ENCODE measurements around the gene SLC26A8. TPM values are rescaled to one million over a fixed set of nuclear protein-coding genes. Genes with fewer than 3 reads are reported as not detected.

SLC26A8 gene
- total and polyA plus RNA-seq, 2 of the 13 experiments (the other 11 are each of a cell fraction or from before 2014, with no cell fraction given), result 0.46 TPM; not detected in 1

- TF ChIP-seq ZNF850 (CRISPR knock-in tag; conservative IDR thresholded peaks at IDR 0.05) (no peak), NFRKB (IDR thresholded peaks at IDR 0.05) (no peak), ZNF841 (CRISPR knock-in tag; IDR thresholded peaks at IDR 0.05; ENCODE audit: borderline replicate concordance) (no peak), RBM22 (optimal IDR thresholded peaks at IDR 0.05; ENCODE audit: low read length) (peak; percentile 22), ASH2L (IDR thresholded peaks at IDR 0.05; ENCODE audit: insufficient read length, low read depth, low read length) (no peak)
- ChIA-PET POLR2A (no interaction called here), CTCF (ENCODE audit: low intra/inter-chr PET ratio, low total read pairs) (no interaction called here)
- Histone ChIP-seq H3K4me1 (ENCODE audit: insufficient read depth, low read length) (0 out of 2 replicates have a peak, but pooled peaks cover 6% of the 10 kb centered on the region), H3K9ac (ENCODE audit: insufficient read depth, low read depth, low read length) (no peak overlapping the region), H3K9me3 (ENCODE audit: low read length) (no peaks in the 10 kb centered on the region), H3K27me3 (ENCODE audit: control insufficient read depth in 1 of 2, insufficient read depth in 2 of 2, low read length in 2 of 2) (no peaks in the 10 kb centered on the region), H3K4me2 (ENCODE audit: low read depth, low read length) (no peak overlapping the region), H4K20me1 (ENCODE audit: insufficient read depth, low read length) (peaks cover 16% of the 10 kb centered on the region), H2AFZ (ENCODE audit: low read length) (no peak overlapping the region), H3K4me3 (replicated peaks in 1 of 3; ENCODE audit: insufficient read depth in 1 of 3, low read depth in 2 of 3, low read length in 3 of 3) (no peak overlapping the region), H3K36me3 (replicated peaks in 1 of 2; ENCODE audit: control insufficient read depth in 1 of 2, insufficient read depth in 2 of 2, low read length in 2 of 2) (peaks cover 0 to 47% of the 10 kb centered on the region in 2 experiments; a peak in 3 of 5 replicates), H3K27ac (ENCODE audit: extremely low read length, insufficient read depth, low read length) (no peak overlapping the region), H3K79me2 (ENCODE audit: insufficient read depth, low read length) (peaks cover 88% of the 10 kb centered on the region)
- 95% methylated on average over 2 of the region's 2 CpGs for WGBS (ENCODE audit: low lambda C conversion rate)
- DNase-seq (ENCODE audit: low spot score), result no peak
- intact Hi-C loops (cut with micrococcal nuclease; ENCODE audit: unreplicated experiment), result no loop called here
- no peak for FAIRE-seq
- BruUV-seq (replicated peaks), result no TSS peak
- ATAC-seq, result no peak
- in situ Hi-C loops (cut with HindIII; ENCODE audit: extremely low pct_ligation_motif_present, low pct_unique_long_range_greater_than_20kb), result no loop called here
These were observed 29.4 kb upstream of the SLC26A8 start for GRCh38 chr6:36053878-36054277.

GRCh38 chr6:36052097-36052496, 27.7 kb upstream of the SLC26A8 start:
- no peaks in the 10 kb centered on the region for H3K27me3 ChIP-seq (ENCODE audit: control insufficient read depth in 1 of 2, insufficient read depth in 2 of 2, low read length in 2 of 2)
- H3K36me3 ChIP-seq (replicated peaks in 1 of 2; ENCODE audit: control insufficient read depth in 1 of 2, insufficient read depth in 2 of 2, low read length in 2 of 2), result peaks cover 0 to 40% of the 10 kb centered on the region in 2 experiments; a peak in 3 of 5 replicates
- peaks cover 20% of the 10 kb centered on the region for H4K20me1 ChIP-seq (ENCODE audit: insufficient read depth, low read length)
- intact Hi-C loops (cut with micrococcal nuclease; ENCODE audit: unreplicated experiment), result no loop called here
- H3K4me1 ChIP-seq (ENCODE audit: insufficient read depth, low read length), result 0 out of 2 replicates have a peak, but pooled peaks cover 6% of the 10 kb centered on the region
- H3K4me3 ChIP-seq (replicated peaks in 1 of 3; ENCODE audit: insufficient read depth in 1 of 3, low read depth in 2 of 3, low read length in 3 of 3), result no peak overlapping the region
- WGBS (ENCODE audit: low lambda C conversion rate), result 97% methylated on average over 2 of the region's 2 CpGs
- peaks cover 88% of the 10 kb centered on the region for H3K79me2 ChIP-seq (ENCODE audit: insufficient read depth, low read length)
- no peak overlapping the region for H3K9ac ChIP-seq (ENCODE audit: insufficient read depth, low read depth, low read length)
- in situ Hi-C loops (cut with HindIII; ENCODE audit: extremely low pct_ligation_motif_present, low pct_unique_long_range_greater_than_20kb), result no loop called here
- POLR2A ChIA-PET, result no interaction called here
- H3K27ac ChIP-seq (ENCODE audit: extremely low read length, insufficient read depth, low read length), result no peak overlapping the region
- H2AFZ ChIP-seq (ENCODE audit: low read length), result no peak overlapping the region
- no peak for DNase-seq (ENCODE audit: low spot score)
- CTCF ChIA-PET (ENCODE audit: low intra/inter-chr PET ratio, low total read pairs), result no interaction called here
- no TSS peak for BruUV-seq (replicated peaks)
- no peaks in the 10 kb centered on the region for H3K9me3 ChIP-seq (ENCODE audit: low read length)
- no peak for FAIRE-seq
- no peak overlapping the region for H3K4me2 ChIP-seq (ENCODE audit: low read depth, low read length)
- no peak for ATAC-seq
- no peak for TF ChIP-seq MIER2 (CRISPR knock-in tag; IDR thresholded peaks at IDR 0.05)
- no peak for TF ChIP-seq MTF2 (CRISPR knock-in tag; IDR thresholded peaks at IDR 0.05; ENCODE audit: borderline replicate concordance)
- no peak for TF ChIP-seq TOPORS (CRISPR knock-in tag; IDR thresholded peaks at IDR 0.05)
- TF ChIP-seq ZBTB40 (IDR thresholded peaks at IDR 0.05), result no peak
- no peak for TF ChIP-seq ZBTB40 (CRISPR knock-in tag; IDR thresholded peaks at IDR 0.05)
- TF ChIP-seq ZNF451 (CRISPR knock-in tag; IDR thresholded peaks at IDR 0.05), result no peak
